Peyer's patch (tissue), 4 donors: ENCODE results near the gene FOXL1.

Source experiments
- POLR2A ChIP-seq, 2 donors: fragments of 450-650 bp; IDR thresholded peaks; one replicate each; pipeline ENCODE4 v1.5.1; 2017; ENCODE audit warnings: antibody characterized with exemption in 2 of 2, mild to moderate bottlenecking in 2 of 2, moderate library complexity in 2 of 2
- TF ChIP-seq, protein P1 (sequence below), 6 experiments: fragments of 450-650 bp in 4 of 6; fragments of 200-600 bp in 2 of 6; sonication (generic) in 1 of 6; IDR thresholded peaks; one replicate each; pipeline ENCODE4 v1.5.1; 2017 to 2019; ENCODE audit warnings: antibody characterized with exemption in 6 of 6, mild to moderate bottlenecking in 3 of 6, moderate library complexity in 1 of 6

DNA sequence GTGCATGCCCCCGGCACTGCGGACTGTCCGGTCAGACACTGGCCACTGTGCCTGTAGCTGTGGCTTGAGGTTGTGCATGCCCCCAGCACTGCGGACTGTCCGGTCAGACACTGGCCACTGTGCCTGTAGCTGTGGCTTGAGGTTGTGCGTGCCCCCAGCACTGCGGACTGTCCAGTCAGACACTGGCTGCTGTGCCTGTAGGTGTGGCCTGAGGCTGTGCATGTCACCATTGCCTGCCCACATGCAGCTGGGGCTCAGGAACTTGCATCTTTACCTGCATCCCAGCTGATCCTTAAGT is 28.5 kb upstream of the FOXL1 start:
- TF ChIP-seq, protein P1, sequence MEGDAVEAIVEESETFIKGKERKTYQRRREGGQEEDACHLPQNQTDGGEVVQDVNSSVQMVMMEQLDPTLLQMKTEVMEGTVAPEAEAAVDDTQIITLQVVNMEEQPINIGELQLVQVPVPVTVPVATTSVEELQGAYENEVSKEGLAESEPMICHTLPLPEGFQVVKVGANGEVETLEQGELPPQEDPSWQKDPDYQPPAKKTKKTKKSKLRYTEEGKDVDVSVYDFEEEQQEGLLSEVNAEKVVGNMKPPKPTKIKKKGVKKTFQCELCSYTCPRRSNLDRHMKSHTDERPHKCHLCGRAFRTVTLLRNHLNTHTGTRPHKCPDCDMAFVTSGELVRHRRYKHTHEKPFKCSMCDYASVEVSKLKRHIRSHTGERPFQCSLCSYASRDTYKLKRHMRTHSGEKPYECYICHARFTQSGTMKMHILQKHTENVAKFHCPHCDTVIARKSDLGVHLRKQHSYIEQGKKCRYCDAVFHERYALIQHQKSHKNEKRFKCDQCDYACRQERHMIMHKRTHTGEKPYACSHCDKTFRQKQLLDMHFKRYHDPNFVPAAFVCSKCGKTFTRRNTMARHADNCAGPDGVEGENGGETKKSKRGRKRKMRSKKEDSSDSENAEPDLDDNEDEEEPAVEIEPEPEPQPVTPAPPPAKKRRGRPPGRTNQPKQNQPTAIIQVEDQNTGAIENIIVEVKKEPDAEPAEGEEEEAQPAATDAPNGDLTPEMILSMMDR (IDR thresholded peaks at IDR 0.05): no peak
- no peak for TF ChIP-seq POLR2A (IDR thresholded peaks at IDR 0.05)
